Activated CD4-positive, alpha-beta T cell treated with anti-CD3 and anti-CD28 coated beads for 48 hours (primary cell): ENCODE data around the gene MPI.
"Not testable (repeated sequence)": the region's sequence is repeated elsewhere in the genome, so short reads cannot be mapped to it uniquely, and the experiment has no call there.

ENCODE experiments used
- DNase-seq: peaks from one replicate; pipeline ENCODE4 v3.0.0-alpha.2; 2020

MPI gene

DNA sequence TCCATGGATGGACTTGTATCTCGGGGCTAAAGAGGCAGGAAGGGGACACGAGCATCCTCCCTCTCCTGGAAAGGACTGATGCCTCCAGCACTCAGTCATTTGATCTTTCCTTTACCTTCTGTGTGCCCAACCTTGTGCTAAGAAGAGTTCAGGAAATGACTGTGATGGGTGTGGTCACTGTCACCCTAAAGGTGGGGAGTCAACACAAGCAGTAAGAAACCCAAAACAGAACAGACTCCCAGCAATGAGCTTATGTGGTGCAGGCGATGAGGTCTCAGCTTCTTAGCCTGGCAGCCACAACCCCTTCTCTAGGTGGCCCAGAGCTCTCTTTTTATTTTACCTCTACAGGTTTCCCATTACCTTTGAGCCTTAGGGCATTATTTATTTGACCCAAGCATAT is 3.8 kb downstream of the MPI start:
- peak; percentile 20 for DNase-seq

DNA sequence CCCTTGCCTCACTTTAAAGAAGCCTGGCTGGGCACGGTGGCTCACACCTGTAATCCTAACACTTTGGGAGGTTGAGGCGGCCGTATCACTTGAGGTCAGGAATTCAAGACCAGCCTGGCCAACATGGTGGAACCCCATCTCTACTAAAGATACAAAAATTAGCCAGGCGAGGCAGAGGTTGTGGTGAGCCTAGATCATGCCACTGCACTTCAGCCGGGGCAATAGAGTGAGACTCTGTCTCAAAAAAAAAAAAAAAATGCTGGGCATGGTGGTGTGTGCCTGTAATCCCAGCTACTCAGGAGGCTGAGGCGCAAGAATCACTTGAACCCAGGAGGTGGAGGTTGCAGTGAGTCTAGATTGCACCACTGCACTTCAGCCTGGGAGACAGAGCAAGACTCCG is 4.5 kb downstream of the MPI start:
- DNase-seq = not testable (repeated sequence)

DNA sequence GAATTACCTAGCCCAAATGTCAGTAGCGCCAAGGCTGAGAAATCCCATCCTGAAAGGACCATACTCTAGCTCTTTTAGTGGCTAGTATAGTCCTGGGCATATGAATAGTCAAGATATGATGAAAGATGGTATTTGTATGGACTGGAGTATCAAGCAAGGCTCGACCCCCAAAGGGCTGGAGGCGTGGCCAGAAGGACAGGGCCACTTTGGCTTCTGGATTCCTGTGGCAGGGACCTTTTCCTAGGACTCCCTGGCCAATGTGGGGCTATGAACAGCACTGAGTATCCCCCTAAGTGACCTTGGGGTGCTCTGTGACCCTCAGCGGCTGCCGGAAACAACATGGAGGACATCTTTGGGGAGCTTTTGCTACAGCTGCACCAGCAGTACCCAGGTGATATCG is 6.0 kb downstream of the MPI start:
- no peak for DNase-seq

DNA sequence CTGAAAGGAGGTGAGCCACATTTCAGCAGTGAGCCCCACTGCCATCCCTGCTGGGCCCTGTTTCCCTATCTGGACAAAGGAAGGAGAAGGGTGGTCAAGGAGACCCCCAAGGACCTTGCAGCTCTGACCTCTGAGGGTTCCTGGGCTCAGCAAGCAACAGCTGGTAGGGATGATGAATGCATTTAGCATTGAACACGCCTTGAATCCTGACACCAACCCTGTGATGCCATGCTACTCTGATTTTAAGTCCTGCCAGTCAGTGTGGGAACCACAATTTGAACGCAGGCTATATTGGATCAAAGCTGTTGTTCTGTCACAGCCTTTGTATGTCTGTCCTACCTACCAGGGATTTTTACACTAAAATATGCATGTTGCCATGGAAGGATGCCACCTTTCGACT is 6.5 kb downstream of the MPI start:
- DNase-seq = no peak

DNA sequence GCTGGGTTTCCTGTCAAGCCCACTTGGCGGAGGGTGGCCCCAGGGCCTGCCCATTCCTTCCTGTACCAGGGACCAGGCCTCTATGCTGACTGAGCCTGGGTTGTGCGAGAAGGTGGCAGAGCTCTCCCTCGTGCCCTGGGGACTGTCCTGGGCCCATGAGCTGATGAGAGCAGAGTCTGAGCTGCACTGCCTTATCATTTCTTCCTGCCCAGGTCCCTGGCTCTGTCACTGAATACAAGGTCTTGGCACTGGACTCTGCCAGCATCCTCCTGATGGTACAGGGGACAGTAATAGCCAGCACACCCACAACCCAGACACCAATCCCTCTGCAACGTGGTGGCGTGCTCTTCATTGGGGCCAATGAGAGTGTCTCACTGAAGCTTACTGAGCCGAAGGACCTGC is 7.5 kb downstream of the MPI start:
- no peak for DNase-seq

DNA sequence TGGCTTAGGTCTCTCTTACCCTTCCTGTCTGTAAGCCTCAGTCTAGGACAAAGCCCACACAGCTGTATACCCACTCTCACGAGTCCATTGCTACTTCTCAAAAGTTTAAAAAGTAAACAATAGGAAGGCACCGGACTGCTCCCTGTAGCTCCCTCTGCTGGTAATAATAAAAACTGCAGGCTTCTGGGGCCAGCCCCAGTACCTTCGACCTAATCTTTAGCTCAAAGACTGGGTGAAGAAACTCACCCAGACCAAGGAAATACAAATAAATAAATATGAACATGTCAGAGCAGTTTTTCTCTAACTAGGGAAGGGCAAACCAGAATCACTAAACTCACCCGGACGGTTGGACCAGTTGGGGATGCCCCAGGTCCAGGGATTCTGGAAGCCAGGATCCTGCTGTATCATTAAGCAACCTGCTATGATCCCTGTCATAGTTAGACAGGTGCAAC is 11.8 kb downstream of the MPI start:
- DNase-seq = peak; percentile 71

DNA sequence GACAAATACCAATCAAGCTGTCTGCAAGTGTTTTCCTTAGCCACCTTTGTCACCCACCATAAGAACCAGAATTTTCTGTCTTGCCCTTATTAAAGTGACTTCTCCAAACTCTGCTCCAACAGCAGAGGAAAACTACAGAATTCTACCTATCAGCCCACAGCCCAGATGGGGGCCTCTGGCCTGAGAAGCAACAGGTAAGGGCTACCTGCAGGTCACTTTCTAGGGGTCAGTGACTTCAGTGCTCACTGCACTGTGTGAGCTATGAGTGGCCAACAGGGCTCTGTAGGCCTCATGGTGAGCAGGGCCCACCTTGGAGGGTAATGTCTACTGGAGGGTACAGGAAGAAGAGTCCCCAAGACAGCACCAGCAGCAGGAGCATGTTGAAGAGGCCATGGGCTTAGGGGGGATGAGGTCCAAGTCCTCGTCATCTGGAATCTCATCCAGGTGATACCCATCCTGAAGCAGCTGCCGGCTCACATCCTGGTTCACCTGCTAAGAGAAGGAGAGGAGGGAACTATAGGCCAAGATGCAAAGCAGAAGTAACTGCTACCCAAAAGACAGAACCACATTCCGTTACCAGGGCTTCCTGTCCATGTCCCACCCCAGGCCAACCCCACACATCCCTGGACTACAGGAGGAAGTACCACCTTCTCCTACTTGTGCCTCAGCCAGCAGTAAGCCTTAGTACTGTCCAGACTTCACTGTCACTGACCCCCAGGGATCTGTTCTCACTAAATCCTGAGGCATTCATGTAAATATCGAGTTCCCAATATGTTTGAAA is 12.6 kb downstream of the MPI start:
- no peak for DNase-seq

DNA sequence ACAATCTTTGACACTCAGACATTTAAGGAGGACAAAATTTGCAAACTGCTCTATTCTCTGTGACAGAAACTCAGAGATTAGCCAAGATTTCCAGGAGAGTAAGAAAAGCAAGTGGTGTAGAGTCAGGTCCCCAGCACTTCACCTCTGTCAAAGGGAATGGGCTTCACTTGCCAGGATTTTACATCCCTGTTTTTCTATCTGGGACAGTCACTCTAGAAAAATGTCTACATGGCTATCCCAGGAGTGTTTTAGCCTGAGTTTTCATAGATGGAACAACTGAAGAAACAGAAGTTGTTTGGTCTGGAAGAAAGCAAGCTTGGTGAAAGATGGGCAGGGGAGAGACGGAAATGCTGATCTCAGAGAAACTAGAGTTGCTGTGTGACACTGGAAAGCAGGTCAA is 13.8 kb downstream of the MPI start:
- DNase-seq = no peak

DNA sequence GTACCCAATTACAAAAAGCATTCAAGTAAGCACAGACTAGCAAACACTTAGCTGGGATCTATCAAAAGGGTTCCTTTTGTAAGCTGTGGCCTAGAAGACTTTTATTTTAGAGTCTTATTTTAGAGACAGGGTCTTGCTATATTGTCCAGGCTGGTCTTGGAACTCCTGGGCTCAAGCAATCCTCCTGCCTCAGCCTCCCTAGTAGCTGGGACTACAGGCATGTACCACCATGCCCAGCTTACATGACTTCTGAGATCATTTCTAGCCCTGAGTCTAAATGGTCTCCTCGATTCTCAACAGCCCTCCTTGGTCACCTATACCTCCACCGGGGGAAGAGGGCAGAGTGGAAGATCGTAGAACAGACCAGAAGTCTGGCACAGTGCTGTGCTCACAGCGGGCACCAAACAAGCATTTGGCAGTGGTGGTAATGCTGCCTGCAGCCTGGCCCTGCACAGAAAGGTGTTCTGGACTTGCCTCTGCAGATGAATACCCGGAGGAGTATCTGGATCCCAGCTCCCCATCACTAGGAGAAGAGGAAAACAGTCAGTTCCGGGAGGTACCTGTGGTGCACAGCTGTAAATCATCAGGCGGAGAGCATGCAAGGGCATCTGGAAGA is 14.5 kb downstream of the MPI start:
- no peak for DNase-seq

DNA sequence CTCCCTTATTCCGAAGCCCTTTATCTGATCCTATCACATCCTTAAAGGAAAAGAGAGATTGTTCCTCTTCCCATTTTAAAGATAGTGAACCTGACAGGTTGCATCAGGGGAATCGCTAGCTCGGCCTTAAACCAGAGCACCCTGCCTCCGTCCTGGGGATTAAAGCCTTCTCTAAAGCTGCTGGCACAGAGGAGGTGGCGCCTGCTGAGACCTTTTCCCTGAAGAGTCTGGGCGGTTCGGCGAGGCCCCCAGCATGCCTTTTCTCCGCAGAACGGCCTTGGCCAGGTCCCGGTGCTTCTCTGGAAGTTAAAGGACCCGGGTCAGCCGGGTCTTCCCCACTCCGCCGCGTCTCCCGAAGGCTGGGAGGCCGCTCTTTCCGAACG is 16.2 kb downstream of the MPI start:
- DNase-seq = peak; percentile 43

DNA sequence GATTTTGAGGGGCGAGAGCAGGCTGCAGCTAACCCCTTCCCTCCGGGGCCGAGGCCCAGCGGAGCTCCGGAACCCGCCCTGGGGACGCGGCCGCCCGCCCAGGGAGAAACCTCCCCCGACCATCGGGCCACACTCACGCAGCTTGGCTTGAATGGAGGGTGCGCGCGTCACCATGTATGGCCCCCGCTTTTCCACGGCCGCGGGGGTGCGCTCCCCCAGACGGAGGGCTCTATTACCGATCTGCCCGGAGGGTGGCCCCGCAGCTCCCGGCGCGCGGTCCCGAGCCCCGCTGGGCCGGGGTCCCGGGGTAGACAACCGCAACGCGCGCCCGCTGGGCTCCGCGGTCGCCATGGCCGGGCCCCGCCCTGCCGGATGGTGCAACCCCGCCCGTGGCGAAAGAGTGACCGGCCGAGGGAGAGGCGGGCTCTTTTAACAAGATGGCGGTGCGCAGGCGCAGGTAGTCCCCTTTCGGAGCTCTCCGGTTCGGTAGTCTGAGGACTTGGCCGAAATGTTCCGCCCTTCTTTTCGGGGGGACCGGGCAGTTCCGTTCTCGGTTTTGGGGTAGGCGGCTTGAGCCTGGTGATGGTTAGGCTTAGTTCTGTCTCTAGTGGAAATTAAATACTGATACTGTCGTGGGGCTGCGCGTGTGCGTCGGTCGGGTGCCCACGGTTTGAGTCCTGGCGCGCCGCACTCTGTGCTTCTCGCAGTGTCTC is 16.8 kb downstream of the MPI start, which contains the start of gene FAM219B:
Gene FAM219B, minus strand, starts transcription at position 402 of the 713 bp plus-strand sequence. Its CDS starts 51 bp downstream, at position 351.
- DNase-seq = peak; percentile 86

DNA sequence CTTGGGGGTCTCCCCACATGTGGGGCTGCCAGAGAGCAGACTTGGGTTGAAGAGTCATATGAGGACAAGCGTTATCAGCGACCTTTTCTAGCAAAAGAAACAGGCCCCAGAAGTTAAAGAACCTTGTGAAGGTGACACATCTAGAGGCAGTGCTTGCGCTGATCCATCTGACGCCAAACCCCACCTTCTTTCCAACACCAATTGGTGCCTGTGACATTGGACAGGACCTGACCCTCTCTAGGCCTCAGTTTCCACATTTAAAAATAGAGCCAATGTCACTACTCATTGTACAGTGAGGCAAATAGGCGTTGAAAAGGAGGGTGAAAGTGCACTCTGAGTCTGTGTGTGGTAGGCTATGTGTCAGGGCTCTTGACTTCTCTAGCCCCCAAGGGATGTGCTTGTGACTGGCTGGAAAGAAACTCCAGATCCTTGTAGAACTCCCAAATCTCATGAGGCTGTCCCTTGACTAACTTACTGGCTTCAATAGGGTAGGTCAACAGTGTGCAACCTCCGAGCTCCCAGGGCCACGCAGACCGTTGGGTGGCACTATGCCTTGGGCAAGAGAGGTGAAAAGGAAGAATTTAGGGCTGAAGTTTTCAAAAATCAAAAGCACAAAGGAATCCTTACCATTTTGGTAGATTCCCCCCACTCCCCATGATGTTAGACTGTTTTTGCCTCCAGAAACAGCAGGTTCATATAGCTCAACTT is 17.5 kb downstream of the MPI start:
- DNase-seq = no peak

DNA sequence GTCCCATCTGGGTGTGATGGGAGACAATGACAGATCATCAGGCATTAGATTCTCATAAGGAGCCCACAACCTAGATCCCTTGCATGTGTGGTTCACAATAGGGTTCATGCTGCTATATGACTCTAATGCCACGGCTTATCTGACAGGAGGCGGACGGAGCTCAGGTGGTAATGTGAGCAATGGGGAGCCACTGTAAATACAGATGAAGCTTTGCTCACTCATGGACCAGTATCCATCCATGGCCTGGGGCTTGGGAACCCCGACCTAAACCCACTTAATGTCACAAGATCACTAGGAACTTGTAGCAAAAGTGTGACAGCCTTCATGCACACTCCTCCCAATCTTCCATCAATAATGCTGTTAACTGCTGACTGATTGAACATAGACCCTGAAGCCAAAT is 18.8 kb downstream of the MPI start:
- DNase-seq = no peak

DNA sequence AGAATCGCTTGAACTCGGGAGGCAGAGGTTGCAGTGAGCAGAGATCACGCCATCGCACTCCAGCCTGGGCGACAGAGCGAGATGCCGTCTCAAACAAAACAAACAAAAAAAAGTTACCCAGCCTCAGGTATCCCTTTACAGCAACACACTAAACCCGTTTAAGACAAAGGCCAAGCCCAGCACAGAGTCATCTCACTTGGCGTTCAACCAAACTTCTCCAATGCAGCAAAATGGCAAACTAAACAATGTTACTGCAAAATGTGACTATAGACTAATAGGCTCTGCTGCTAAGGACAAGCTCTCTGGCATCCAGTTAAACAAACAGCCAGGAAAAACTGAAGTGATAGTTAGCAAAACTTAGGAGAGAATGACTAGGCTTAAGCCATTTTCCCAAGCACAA is 23.2 kb downstream of the MPI start:
- no peak for DNase-seq

DNA sequence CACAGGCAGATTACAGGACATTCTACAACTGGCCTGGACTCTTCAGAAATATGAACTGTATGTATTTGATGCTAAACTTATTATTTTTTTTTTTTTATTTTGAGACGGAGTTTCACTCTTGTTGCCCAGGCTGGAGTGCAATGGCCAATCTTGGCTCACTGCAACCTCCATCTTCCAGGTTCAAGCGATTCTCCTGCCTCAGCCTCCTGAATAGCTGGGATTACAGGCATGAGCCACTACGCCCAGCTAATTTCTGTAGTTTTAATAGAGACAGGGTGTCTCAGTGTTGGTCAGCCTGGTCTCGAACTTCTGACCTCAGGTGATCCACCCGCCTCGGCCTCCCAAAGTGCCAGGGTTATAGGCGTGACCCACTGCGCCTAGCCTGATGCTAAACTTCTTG is 24.0 kb downstream of the MPI start:
- not testable (repeated sequence) for DNase-seq

DNA sequence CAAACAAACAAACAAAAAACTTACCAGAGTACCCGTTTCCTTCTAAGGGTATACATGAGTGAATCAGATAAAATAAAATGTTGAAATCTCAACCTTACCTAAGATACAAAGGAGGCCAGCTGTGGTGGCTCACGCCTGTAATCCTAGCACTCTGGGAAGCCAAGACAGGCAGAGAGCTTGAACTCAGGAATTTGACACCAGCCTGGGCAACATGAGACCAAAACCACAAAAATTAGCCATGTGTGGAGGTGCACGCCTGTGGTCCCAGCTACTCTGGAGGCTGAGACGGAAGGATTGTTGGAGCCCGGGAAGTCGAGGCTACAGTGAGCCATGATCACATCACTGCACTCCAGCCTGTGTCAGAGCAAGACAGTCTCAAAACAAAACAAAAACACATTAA is 27.8 kb downstream of the MPI start:
- no peak for DNase-seq

DNA sequence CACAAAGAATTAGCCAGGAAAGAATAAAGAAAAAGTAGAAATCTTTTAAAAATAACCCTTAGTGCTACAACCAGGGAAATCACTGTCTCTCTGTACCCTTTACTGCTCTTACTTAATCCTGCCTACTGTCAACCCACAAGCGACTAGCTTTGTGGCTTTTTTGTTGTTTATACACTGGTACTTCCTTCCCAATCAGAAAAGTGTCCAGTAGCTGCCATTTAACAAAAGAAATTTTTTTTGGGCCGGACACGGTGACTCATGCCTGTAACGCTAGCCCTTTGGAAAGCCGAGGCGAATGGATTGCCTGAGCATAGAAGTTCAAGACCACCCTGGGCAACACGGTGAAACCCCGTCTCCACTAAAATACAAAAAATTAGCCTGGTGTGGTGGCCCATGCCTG is 30.6 kb downstream of the MPI start:
- no peak for DNase-seq

DNA sequence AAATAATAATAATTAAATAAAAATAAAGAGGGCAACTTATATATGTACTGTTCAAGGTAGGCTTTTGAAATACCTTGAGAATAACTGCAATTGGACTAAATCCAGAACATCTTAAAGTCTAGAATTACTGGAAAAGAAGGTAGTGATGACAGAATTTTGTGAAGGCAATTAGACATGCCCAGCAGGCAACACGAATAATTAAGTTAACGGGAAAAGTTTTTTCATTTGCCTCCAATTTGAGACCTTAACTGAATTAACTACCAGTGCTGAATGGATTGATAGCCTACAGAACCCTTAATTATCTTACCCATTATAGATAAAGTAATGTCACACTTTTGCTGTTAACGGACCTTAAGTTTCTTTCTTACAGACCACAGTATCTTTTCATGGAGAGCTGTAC is 34.7 kb downstream of the MPI start:
- DNase-seq = no peak

DNA sequence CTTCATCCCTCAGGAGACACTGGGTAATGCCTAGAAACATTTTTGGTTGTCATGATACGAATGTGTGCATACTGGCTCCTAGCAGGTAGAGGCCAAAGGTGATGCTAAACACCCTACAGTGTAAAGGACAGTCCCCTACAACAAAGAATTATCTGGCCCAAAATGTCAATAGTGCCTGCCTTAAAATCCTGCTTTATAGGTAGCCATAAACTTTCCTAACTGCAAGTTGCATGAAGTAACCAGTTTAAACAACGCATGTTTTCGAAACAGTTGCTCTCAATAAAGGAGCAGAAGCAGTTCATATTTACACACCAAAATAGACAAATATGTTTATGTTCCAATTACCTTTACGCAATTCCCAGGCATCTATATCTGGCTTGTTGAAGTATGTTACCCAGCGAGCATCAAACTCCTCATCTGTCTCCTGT is 38.9 kb downstream of the MPI start:
- DNase-seq = no peak

DNA sequence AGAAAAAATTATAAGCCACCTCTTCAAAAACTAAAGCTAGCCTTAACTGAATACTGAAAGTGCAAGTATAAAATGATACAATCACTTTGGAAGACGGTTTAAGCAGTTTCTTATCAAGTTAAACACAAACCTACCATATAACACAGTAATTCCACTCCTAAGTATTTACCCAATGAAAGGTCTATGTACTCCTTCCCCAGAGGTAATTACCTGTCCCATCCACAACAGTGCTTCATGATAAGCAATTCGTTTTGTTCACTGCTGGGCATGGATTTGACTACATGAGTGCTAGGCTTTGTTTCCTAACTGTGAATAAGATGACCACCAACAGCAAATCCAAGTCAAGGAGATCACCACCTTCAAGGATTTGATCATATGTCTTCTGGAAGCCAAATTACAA is 43.7 kb downstream of the MPI start:
- DNase-seq = no peak

DNA sequence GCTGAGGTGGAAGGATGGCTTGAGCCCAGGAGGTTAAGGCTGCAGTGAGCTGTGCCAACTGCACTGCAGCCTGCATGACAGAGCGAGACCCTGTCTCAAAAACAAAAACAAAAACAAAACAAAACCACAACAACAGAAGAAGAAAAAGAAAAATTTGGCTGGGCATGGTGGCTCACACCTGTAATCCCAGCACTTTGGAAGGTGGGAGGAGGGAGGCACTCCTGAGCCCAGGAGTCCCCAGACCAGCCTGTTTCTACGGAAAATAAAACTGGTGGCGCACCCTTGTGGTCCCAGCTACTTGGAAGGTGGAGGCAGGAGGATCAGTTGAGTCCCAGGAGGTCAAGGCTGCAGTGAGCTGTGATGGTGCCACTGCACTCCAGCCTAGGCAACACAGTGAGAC is 45.4 kb downstream of the MPI start:
- not testable (repeated sequence) for DNase-seq

DNA sequence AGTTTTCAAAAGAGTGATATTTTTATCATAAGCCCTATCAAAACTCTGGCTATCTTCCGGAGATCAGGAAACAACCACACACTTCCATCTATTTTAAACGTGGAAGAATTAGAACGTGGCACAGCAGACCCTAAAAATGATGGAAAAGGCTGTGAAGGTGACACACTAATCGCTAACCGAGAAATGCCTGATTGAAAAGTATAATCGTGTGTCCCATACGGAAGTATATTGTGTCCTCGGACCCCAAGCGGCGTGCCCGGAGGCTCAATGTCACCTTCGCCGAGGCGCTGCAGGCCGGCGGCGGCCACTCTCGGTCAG is 47.4 kb downstream of the MPI start:
- no peak for DNase-seq

DNA sequence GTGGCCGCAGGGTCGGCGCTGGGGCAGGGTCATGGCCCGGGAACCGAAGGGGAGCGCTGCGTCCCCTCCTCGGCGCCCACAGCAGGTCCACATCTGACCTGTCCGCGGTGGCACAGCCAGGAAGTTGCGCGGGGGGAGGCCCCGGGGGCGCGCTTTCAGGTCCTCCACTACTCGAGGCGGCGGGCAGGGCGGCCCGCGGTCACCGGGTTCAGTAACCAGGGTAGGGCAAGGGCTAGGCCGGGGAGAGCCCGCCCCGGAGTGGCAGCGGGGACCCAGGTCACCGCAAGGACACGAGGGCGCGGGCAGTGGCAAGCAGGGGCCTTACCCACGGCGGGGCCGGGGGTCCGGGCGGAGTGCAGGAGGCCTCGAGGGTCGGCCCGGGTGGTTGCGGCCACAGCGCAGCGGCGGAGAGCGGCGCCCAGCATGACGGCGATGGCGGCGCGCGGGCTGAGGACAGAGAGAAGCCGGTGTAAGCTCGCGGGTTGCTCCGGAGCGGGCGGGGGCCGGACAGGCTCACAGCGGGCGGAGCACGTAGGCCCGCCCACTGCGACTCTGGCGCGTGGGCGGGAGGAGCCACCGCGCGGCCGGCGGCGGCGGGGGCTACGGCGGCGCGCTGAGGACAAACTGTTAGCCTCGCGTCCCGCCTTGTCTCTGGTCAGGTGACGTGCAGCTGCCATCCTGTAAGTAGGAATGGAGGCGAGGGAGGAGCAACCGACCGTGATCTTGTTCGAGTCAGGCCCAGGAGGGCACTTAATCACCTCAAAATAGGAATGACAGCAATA is 47.9 kb downstream of the MPI start, which contains the start of gene COX5A:
Gene COX5A, minus strand, starts transcription at position 484 of the 782 bp plus-strand sequence. Its CDS starts 59 bp downstream, at position 425.
- DNase-seq = peak; percentile 93
